GM18508 (cell line): ENCODE data around the gene GABRR2.
"Not testable (repeated sequence)": the region's sequence is repeated elsewhere in the genome, so short reads cannot be mapped to it uniquely, and the experiment has no call there.

ENCODE experiments used
- ATAC-seq: cut with Tn5 transposase; IDR thresholded peaks from one replicate; pipeline ENCODE4 v1.9.1; 2021; ENCODE audit warnings: moderate number of reproducible peaks; ENCODE audit not compliant: insufficient read depth, unreplicated experiment

Gene GABRR2

DNA sequence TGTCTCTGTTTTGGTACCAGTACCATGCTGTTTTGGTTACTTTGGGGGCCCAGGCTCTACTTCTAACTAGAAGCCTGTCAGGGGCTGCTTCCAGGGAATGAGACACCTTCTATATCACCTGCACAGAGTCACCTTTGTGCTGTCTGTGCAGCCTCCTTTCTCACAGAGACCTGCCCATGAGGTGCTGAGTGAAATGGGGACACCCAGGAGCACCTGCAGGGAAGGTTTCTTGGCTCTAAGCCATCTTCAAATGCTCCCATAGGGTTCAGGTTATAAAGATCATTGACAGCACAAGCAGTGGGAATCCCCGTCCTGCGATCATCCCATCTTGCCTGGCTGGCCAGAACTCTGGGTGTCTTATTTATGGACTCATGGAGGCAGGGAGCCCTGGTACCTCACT lies 19.1 kb downstream of the GABRR2 start:
- ATAC-seq: no peak

DNA sequence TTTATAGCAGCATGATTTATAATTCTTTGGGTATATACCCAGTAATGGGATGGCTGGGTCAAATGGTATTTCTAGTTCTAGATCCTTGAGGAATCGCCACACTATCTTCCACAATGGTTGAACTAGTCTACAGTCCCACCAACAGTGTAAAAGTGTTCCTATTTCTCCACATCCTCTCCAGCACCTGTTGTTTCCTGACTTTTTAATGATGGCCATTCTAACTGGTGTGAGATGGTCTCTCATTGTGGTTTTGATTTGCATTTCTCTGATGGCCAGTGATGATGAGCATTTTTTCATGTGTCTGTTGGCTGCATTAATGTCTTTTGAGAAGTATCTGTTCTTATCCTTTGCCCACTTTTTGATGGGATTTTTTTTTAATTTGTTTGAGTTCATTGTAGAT lies 20.0 kb downstream of the GABRR2 start:
- not testable (repeated sequence) for ATAC-seq

DNA sequence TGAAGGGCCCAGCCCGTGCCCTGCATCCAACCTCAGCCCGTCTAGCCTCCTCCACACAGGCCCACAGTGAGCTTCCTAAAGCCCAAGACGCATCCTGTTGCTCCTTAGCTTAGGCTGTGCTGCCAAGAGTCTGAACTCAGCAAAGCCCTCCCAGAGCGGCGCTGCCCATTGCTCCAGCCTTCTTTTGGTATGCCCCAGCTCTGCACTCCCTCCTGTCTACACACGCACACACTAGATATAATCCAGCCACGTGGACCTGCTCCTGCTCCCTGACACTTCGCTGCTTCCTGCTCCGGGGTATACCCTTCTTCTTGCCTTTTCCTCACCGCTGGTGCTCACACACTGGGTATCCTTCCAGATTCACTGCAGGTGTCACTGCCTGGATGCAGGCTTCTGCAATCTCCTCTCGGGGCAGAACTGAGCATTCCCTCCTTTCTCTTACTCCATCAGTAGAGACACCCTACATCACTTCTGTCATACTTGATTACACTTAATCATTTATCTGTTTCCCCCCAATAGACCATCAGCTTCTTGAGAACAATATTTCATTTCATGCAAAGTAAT lies 23.8 kb downstream of the GABRR2 start:
- no peak for ATAC-seq

- ATAC-seq: no peak
These were observed 24.5 kb downstream of the GABRR2 start for GRCh38 chr6:89290401-89291155.

DNA sequence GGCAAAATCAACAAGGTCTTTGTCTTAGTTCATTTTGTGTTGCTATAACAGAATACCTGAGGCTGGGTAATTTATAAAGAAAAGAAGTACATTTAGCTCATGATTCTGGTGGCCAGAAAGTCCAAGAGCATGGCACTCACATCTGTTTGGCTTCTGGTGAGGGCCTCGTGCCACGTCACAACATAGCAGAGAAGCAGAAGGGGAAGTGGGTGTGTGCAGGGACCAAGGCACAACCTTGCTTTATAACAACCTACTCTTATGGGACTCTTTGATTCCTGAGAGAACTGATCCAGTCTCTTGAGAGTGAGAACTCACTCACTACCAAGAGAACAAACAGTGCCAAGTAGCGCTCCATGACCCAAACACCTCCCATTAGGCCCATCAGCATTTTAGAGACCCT lies 25.4 kb downstream of the GABRR2 start:
- ATAC-seq: no peak

GRCh38 chr6:89287351-89288028 lies 27.6 kb downstream of the GABRR2 start:
- no peak for ATAC-seq

GRCh38 chr6:89286516-89286915 lies 28.6 kb downstream of the GABRR2 start:
- ATAC-seq: no peak

DNA sequence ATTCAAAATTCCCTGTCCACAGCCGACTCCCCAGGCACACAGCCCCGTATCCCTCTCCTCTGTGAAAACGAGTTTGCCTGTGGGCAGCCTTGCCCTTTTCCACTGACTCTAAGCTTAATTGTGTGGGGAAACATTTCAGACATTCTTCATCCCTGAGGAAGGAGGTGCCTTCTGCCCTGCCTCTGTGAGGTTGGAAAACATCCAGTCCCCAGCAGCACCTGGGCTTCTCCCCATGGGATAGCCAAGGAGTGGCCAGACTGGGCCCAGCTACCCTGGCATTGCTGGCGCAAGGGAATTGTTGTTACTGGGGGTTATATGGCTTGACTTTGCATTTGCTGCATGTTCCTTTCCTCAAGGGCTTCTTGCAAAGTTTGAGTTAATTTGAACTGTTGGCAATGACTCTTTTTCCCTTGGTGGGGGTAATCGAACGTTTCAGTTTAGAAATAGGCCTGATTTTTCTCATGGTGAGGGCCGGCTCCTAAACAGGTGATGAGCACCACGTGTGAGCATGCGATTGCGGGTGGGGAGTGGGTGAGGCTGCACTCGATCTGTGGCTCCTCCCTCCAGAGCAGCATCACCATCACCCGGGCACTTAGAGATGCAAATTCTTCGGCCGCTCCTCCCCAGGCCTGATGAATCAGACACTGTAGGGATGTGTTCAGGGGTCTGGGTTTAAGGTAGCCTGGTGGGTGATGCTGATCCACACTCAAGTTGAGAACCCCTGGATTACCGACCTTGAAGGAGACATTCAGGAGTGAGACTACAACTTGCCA lies 29.9 kb downstream of the GABRR2 start:
- no peak for ATAC-seq

- ATAC-seq: no peak
These were observed 31.0 kb downstream of the GABRR2 start for GRCh38 chr6:89284081-89284480.

- ATAC-seq: no peak
These were observed 32.4 kb downstream of the GABRR2 start for GRCh38 chr6:89282749-89283148.

GRCh38 chr6:89281779-89282246 lies 33.3 kb downstream of the GABRR2 start:
- peak; percentile 89 for ATAC-seq

DNA sequence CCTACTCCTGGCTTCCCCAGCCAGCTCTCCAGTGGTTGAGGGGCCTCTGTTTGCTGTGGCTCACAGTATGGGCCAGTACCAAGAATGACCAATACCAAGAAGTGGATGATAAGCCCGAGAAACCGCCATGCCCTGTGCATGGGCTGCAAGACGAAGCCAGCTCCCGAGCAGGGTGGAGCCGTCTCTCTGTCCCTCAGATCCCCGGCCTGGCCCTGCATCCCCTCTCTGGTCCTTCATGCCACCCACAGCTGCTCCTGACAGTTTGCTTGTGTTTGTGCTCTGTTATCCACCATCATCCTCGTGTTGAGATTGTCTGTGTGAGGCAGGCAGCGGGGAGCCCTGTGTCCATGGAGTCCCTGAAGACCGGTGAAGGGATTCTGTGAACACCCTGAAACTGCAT lies 36.1 kb downstream of the GABRR2 start:
- no peak for ATAC-seq

DNA sequence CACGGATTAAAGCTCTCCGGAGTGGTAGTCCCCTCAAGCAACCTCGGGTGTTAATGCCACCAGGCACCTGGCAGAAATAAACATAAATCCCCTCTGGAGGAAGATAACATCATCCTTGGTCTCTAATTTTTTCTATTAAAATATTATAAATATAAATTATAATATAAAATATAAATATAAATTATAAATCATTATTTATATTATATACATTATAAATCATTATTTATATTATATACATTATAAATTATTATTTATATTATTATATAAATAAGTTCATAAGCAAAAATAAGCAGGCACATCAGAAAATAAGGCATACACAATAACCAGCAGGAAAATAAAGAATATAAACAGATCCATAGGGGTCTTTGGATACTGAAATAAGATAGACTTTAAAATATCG lies 39.2 kb downstream of the GABRR2 start:
- no peak for ATAC-seq

- ATAC-seq: no peak
These were observed 41.3 kb downstream of the GABRR2 start for GRCh38 chr6:89273816-89274215.

- no peak for ATAC-seq
These were observed 42.5 kb downstream of the GABRR2 start for GRCh38 chr6:89272596-89272995.

GRCh38 chr6:89270951-89271721 lies 44.0 kb downstream of the GABRR2 start:
- no peak for ATAC-seq

DNA sequence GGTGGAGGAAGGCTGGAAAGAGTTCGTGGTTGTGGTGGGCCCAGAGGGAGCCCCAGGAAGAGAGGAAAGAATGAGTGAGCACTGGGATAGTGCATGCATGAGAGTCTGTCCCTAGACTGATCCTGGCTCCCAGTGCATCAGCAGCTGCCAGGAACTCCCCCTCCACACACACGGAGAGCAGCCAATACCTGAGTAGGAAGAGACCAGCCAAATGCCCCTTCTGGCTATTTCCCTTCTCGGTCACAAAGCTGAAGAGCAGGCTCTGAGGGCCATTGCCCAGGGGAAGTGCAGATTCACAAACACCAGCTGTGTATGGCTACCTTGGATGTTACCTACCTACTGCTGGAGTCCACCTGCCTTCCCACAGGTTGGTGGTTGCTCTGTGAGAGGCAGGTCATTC lies 45.1 kb downstream of the GABRR2 start:
- ATAC-seq: no peak

DNA sequence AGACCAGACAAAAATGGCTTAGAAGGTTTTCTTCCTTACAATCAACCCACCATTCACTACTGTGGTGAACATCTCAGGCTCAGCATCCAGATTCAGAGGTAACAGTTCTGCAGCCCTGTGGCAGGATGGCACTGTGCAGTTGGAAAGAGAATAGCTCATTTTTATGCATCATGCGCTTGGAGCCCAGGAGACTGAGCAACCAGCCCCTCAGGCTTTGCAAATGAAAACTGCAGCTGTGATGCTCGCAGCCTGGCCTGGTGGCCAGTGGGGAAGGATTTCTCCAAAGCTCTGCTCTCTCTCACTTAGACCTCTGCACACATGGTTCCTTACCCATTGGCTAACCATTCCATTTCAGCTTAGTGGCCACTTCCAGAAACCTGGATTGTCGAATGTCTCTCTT lies 45.8 kb downstream of the GABRR2 start:
- ATAC-seq: no peak

- no peak for ATAC-seq
These were observed 46.3 kb downstream of the GABRR2 start for GRCh38 chr6:89268776-89269175.

GRCh38 chr6:89267918-89268317 lies 47.2 kb downstream of the GABRR2 start:
- ATAC-seq: no peak
